HG03565 (cell line): ENCODE results near the gene RAB10.
"Not testable (repeated sequence)": the region's sequence is repeated elsewhere in the genome, so short reads cannot be mapped to it uniquely, and the experiment has no call there.

Experiments
- ATAC-seq: cut with Tn5 transposase; IDR thresholded peaks from one replicate; pipeline ENCODE4 v1.9.1; 2021; ENCODE audit warnings: mild to moderate bottlenecking, moderate library complexity; ENCODE audit not compliant: unreplicated experiment

RAB10 gene

GRCh38 chr2:26033818-26034636, at the start of gene RAB10:
TSS of gene RAB10 (plus strand) at chr2:26034084. CDS start at chr2:26034609, 525 bp downstream.
- ATAC-seq: peak; percentile 80

- no peak for ATAC-seq
Measured at GRCh38 chr2:25988134-25988533, 45.8 kb upstream of the RAB10 start.

- ATAC-seq: no peak
Measured at GRCh38 chr2:25989154-25989553, 44.7 kb upstream of the RAB10 start.

GRCh38 chr2:25991965-25992364, 41.9 kb upstream of the RAB10 start:
- ATAC-seq: no peak

- no peak for ATAC-seq
Measured at GRCh38 chr2:25992556-25992955, 41.3 kb upstream of the RAB10 start.

GRCh38 chr2:25993049-25993448, 40.8 kb upstream of the RAB10 start:
- no peak for ATAC-seq

- ATAC-seq: no peak
Measured at GRCh38 chr2:25994509-25994908, 39.4 kb upstream of the RAB10 start.

GRCh38 chr2:25996844-25997243, 37.0 kb upstream of the RAB10 start:
- no peak for ATAC-seq

- not testable (repeated sequence) for ATAC-seq
Measured at GRCh38 chr2:25998816-25999383, 35.0 kb upstream of the RAB10 start.

- not testable (repeated sequence) for ATAC-seq
Measured at GRCh38 chr2:25999406-25999805, 34.5 kb upstream of the RAB10 start.

- ATAC-seq: no peak
Measured at GRCh38 chr2:26000561-26001082, 33.3 kb upstream of the RAB10 start.

GRCh38 chr2:26001743-26002351, 32.0 kb upstream of the RAB10 start:
- ATAC-seq: no peak

- ATAC-seq: no peak
Measured at GRCh38 chr2:26002632-26003310, 31.1 kb upstream of the RAB10 start.

- no peak for ATAC-seq
Measured at GRCh38 chr2:26008095-26008494, 25.8 kb upstream of the RAB10 start.

GRCh38 chr2:26008851-26009566, 24.9 kb upstream of the RAB10 start:
- no peak for ATAC-seq

GRCh38 chr2:26009567-26009963, 24.3 kb upstream of the RAB10 start:
- ATAC-seq: no peak

GRCh38 chr2:26010943-26011342, 22.9 kb upstream of the RAB10 start:
- ATAC-seq: no peak

- no peak for ATAC-seq
Measured at GRCh38 chr2:26011609-26011989, 22.3 kb upstream of the RAB10 start.

GRCh38 chr2:26011990-26012856, 21.7 kb upstream of the RAB10 start:
- no peak for ATAC-seq

GRCh38 chr2:26013668-26014067, 20.2 kb upstream of the RAB10 start:
- no peak for ATAC-seq
